A549 (cell line): ENCODE data around the gene MYOF.

Experiments
- CBX2 ChIP-seq: fragments of 200-600 bp; sonication (generic); IDR thresholded peaks from 2 replicates; pipeline ENCODE4 v1.6.1; 2016; ENCODE audit warnings: low read depth, mild to moderate bottlenecking, borderline replicate concordance
- CTCF ChIP-seq: fragments of >200 bp; sonication (Bioruptor Twin); formaldehyde crosslinking; IDR thresholded peaks from 3 replicates; pipeline ENCODE4 v1.5.1; 2016
- EP300 ChIP-seq, 2 experiments: fragments of >200 bp; sonication (Bioruptor Twin); formaldehyde crosslinking; IDR thresholded peaks; 2 replicates in 1 of 2; 3 replicates in 1 of 2; pipeline ENCODE4 v1.6.1; 2016 to 2017
- HOXA7 ChIP-seq: fragments of 250-450 bp; sonication (Bioruptor Pico); IDR thresholded peaks from 2 replicates; pipeline ENCODE4 v1.5.0; 2020; ENCODE audit warnings: mild to moderate bottlenecking, moderate library complexity
- JUN ChIP-seq, 2 experiments: fragments of >200 bp; sonication (Bioruptor Twin); formaldehyde crosslinking; IDR thresholded peaks; 2 replicates in 1 of 2; 3 replicates in 1 of 2; pipeline ENCODE4 v1.6.1; 2016 to 2017
- KDM1A ChIP-seq: fragments of 200-600 bp; sonication (generic); IDR thresholded peaks from 2 replicates; pipeline ENCODE4 v1.6.1; 2016; ENCODE audit warnings: low read depth, mild to moderate bottlenecking
- MAX ChIP-seq: IDR thresholded peaks from 2 replicates; pipeline ENCODE4 v1.6.1; 2012
- MAZ ChIP-seq: fragments of 150-350 bp; IDR thresholded peaks from 2 replicates; pipeline ENCODE4 v1.6.1; 2014; ENCODE audit warnings: antibody characterized with exemption, low read depth, low read length, borderline replicate concordance
- POLR2A ChIP-seq: IDR thresholded peaks from 2 replicates; pipeline ENCODE4 v1.6.1; 2012; ENCODE audit warnings: mild to moderate bottlenecking, low read length
- RCOR1 ChIP-seq: fragments of 150-350 bp; IDR thresholded peaks from 2 replicates; pipeline ENCODE4 v1.6.1; 2014; ENCODE audit warnings: antibody characterized with exemption, low read length, low read depth

- TF ChIP-seq MAZ, result no peak
- no peak for TF ChIP-seq CTCF
- no peak for TF ChIP-seq JUN (IDR thresholded peaks at IDR 0.05)
- TF ChIP-seq KDM1A, result no peak
- TF ChIP-seq RCOR1, result no peak
- no peak for TF ChIP-seq MAX
- no peak for TF ChIP-seq CBX2
- TF ChIP-seq POLR2A, result no peak
- TF ChIP-seq EP300 (IDR thresholded peaks at IDR 0.05), result no peak
- no peak for TF ChIP-seq HOXA7
Measured at GRCh38 chr10:93369588-93370164, 112.5 kb downstream of the MYOF start.
